ENCODE data around the gene CARNS1. TPM values are rescaled to one million over a fixed set of nuclear protein-coding genes. Genes with fewer than 3 reads are reported as not detected.

The CARNS1 gene
- total RNA-seq, 1 experiment from 2014 or later: 1.1 TPM

DNA sequence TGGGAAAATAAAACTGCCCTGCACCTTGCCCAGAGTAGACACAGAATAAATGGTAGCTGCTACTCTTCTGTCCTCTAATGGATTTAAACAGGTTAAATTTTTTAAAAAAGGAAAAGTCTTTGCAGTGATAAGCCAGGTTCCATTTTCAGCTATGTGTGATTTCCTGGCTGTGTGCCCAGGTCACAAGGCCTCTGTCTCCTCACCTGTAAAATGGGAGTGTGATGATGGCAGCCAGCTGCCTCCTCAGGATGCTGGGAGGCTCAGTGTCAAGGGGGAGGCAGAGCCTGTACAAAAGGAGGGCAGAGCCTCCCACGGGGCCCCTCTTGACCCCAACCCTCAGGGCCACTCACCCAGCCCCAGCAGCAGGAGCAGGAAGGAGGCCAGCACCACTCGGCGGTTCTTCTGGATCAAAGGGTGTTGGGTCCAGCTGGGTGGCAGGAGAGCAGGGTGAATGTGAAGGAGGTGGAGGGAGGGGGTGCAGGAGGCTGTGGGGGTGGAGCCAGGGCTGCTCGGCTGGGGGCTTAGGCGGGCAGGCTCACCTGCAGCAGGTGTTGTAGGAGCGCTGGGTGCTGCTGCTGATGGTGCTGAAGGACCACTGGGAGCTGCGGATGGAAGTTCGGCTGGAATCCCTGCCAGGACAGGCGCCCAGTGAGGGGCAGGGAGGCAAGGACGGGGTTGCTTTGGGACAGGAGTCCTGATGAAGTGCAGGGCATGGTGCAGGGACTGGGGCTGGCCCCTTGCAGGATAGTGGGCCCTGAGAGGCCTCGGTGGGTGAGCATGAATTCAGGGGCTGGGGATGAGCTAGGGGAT is 51.7 kb downstream of the CARNS1 start:
- Histone ChIP-seq H2BK120ac (ENCODE audit: low read depth, low read length, poor library complexity, severe bottlenecking) (no peak overlapping the region), H3K27me3 (ENCODE audit: insufficient read depth, low read length) (peaks cover 3% of the 10 kb centered on the region; the same call in 1 of the 2 replicates), H3K9ac (ENCODE audit: extremely low read depth, insufficient read length, low read length) (no peak overlapping the region), H2BK20ac (ENCODE audit: low read depth, low read length, poor library complexity, severe bottlenecking) (no peak overlapping the region), H2AK5ac (ENCODE audit: insufficient read length, low read length) (no peak overlapping the region), H4K20me1 (ENCODE audit: control insufficient read depth, insufficient read depth, insufficient read length) (no peaks in the 10 kb centered on the region), H2BK15ac (ENCODE audit: low read depth, low read length) (no peak overlapping the region), H3T11ph (ENCODE audit: low read length) (no peak overlapping the region), H3K18ac (ENCODE audit: insufficient read length, low read depth, low read length) (no peak overlapping the region), H4K8ac (replicated peaks; ENCODE audit: insufficient read length, low read depth, low read length) (no peak overlapping the region), H2BK12ac (ENCODE audit: insufficient read length, low read depth, low read length) (no peak overlapping the region), H4K91ac (ENCODE audit: insufficient read length, low read depth, low read length) (no peak overlapping the region), H4K5ac (ENCODE audit: insufficient read length, low read depth, low read length) (no peak overlapping the region), H3K4me1 (ENCODE audit: insufficient read depth, low read length) (no peaks in the 10 kb centered on the region; the same call in 1 of the 2 replicates), H3K27ac (ENCODE audit: insufficient read length, low read depth, low read length) (no peak overlapping the region), H3K79me1 (ENCODE audit: insufficient read depth, low read depth, low read length, poor library complexity, severe bottlenecking) (no peaks in the 10 kb centered on the region), H2BK5ac (ENCODE audit: insufficient read length, low read length) (no peak overlapping the region), H3K23me2 (ENCODE audit: insufficient read length, low read depth, low read length, poor library complexity, severe bottlenecking) (peaks cover 12% of the 10 kb centered on the region), H3K56ac (ENCODE audit: insufficient read length, low read depth, low read length) (no peak overlapping the region), H3K9me3 (ENCODE audit: control insufficient read depth, low read depth, low read length) (no peaks in the 10 kb centered on the region), H3K4ac (ENCODE audit: low read depth, low read length) (no peak overlapping the region), H3K4me2 (ENCODE audit: insufficient read depth, insufficient read length, low read length) (no peak overlapping the region), H2AFZ (ENCODE audit: low read length) (no peak overlapping the region), H3K14ac (ENCODE audit: insufficient read depth, low read length) (no peak overlapping the region), H3K79me2 (ENCODE audit: insufficient read depth, low read length) (no peaks in the 10 kb centered on the region), H3K23ac (ENCODE audit: insufficient read length, low read depth, low read length) (no peak overlapping the region)
- Mint-ChIP-seq H3K36me3 (ENCODE audit: insufficient read depth in 1 of 3, low read depth in 3 of 3) (peaks cover 0 to 4% (median 0%) of the 10 kb centered on the region in 3 experiments; a peak in 2 of 7 replicates), H3K27ac (no peak overlapping the region; a peak in 1 of 7 replicates), H3K9me3 (no peaks in the 10 kb centered on the region), H3K27me3 (ENCODE audit: low read depth) (peaks cover 5% of the 10 kb centered on the region), H3K4me1 (peaks cover 20 to 25% of the 10 kb centered on the region in 2 experiments), H3K4me3 (peak overlapping the region; percentile 87 to 90)
- TF ChIP-seq, protein P1, sequence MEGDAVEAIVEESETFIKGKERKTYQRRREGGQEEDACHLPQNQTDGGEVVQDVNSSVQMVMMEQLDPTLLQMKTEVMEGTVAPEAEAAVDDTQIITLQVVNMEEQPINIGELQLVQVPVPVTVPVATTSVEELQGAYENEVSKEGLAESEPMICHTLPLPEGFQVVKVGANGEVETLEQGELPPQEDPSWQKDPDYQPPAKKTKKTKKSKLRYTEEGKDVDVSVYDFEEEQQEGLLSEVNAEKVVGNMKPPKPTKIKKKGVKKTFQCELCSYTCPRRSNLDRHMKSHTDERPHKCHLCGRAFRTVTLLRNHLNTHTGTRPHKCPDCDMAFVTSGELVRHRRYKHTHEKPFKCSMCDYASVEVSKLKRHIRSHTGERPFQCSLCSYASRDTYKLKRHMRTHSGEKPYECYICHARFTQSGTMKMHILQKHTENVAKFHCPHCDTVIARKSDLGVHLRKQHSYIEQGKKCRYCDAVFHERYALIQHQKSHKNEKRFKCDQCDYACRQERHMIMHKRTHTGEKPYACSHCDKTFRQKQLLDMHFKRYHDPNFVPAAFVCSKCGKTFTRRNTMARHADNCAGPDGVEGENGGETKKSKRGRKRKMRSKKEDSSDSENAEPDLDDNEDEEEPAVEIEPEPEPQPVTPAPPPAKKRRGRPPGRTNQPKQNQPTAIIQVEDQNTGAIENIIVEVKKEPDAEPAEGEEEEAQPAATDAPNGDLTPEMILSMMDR (conservative IDR thresholded peaks at IDR 0.05): no peak
- DNase-seq: no peak
- no CpG with 5 or more reads among the region's 11 CpGs for WGBS (ENCODE audit: extremely low coverage, insufficient read length, low lambda C conversion rate)
